HFF-Myc (cell line): Measurements from ENCODE around the gene KRT27.

Source experiments
- DNase-seq: peaks from one replicate; pipeline ENCODE4 v3.0.0-alpha.2; 2011; ENCODE audit warnings: low read depth; ENCODE audit errors: extremely low read depth
- H3K4me3 ChIP-seq: replicated peaks from 2 replicates; pipeline ENCODE4 v1.5.1; 2011; ENCODE audit warnings: low read depth, mild to moderate bottlenecking, control low read depth, low read length
- TF ChIP-seq, protein P1 (sequence below): IDR thresholded peaks from 2 replicates; pipeline ENCODE4 v1.5.1; 2012; ENCODE audit warnings: mild to moderate bottlenecking, low read depth, low read length, control low read depth; ENCODE audit errors: missing control alignments

The KRT27 gene

DNA sequence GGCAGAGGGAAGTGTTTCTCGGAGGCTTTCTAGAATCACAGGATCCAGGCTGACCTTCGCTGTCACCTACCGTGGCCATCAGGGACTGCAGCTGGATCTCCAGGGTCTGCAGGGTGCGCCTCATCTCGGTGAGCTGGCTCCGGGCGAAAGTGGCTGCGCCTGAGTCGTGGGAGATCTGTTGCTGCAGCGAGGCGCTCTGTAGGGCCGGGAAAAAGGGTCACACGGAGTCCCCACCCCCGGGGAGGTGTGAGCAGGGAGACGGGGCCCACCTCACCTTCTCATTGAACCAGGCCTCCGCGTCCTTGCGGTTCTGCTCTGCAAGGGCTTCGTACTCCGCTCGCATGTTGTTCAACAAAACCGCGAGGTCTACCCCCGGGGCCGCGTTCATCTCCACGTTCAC, 14.5 kb upstream of the KRT27 start:
- no peak overlapping the region for H3K4me3 ChIP-seq
- TF ChIP-seq, protein P1, sequence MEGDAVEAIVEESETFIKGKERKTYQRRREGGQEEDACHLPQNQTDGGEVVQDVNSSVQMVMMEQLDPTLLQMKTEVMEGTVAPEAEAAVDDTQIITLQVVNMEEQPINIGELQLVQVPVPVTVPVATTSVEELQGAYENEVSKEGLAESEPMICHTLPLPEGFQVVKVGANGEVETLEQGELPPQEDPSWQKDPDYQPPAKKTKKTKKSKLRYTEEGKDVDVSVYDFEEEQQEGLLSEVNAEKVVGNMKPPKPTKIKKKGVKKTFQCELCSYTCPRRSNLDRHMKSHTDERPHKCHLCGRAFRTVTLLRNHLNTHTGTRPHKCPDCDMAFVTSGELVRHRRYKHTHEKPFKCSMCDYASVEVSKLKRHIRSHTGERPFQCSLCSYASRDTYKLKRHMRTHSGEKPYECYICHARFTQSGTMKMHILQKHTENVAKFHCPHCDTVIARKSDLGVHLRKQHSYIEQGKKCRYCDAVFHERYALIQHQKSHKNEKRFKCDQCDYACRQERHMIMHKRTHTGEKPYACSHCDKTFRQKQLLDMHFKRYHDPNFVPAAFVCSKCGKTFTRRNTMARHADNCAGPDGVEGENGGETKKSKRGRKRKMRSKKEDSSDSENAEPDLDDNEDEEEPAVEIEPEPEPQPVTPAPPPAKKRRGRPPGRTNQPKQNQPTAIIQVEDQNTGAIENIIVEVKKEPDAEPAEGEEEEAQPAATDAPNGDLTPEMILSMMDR = no peak
- no peak for DNase-seq

DNA sequence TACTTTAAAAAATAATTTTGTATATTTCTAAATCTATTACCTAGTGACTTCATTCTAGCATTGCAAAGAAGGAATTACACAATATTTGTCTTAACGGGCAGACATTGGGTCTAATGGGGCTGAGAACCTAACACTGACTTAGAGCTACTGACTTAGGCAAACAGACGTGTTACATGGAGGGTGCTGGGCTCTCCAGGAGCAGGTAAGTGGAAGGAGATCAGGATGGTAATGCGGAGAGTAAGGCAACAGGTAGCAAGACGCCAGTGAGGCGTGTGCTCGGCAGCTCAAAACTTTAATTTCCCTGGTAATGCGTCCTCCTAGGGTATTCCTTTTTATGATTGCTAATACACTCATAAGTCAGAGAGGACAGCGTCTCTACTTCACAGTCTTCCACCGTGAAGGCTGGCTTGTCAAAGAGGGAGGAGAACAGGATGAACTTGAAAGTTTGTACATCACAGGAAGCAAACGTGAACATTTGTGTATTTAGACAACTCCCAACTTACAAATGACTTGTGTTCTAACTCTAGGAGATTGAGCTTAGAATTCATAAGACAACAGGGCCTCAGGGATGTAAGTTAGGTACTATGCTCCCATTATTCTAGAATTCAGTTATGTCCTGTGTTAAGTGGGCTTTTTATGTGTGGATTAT, 12.8 kb upstream of the KRT27 start:
- TF ChIP-seq, protein P1 = no peak
- DNase-seq = no peak
- no peak overlapping the region for H3K4me3 ChIP-seq

DNA sequence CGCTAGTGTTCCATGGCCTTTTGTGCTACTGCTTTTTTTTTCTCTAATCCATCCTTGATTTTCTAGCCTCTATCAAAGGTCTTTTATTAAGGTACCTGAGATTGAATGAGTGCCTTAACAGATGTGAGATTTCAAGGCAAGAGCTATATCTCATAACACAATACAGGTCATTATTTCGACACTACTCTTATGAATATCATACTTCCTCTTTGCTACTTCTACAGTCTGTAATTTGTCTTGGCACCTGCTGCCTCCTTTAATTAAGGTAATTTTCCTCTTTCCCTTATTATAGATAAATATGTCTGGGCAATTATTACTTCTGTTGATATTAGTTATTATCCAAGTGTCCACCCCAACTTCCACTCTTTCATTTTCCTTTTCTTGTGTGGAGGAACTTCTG, 12.1 kb upstream of the KRT27 start:
- DNase-seq = no peak
- H3K4me3 ChIP-seq = no peak overlapping the region
- TF ChIP-seq, protein P1 = no peak

DNA sequence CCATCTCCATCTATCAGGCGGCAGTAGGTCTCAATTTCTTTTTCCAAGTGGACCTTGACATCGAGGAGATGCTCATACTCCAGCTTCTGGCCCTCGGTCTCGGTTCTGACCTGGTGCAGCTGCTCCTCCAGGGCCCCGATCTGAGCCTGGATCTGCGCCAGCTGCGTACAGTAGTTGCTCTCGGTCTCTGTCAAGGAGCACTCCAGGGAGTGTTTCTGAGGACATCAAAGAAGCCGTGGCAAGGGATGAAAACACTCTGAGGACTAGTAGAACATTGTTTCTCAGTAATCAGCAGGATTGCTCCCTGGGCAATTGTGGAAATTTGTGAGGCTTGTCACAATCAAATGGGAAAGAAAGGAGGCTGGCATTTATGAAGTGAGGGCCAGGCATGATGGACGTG, 11.5 kb upstream of the KRT27 start:
- no peak for DNase-seq
- TF ChIP-seq, protein P1 = no peak

DNA sequence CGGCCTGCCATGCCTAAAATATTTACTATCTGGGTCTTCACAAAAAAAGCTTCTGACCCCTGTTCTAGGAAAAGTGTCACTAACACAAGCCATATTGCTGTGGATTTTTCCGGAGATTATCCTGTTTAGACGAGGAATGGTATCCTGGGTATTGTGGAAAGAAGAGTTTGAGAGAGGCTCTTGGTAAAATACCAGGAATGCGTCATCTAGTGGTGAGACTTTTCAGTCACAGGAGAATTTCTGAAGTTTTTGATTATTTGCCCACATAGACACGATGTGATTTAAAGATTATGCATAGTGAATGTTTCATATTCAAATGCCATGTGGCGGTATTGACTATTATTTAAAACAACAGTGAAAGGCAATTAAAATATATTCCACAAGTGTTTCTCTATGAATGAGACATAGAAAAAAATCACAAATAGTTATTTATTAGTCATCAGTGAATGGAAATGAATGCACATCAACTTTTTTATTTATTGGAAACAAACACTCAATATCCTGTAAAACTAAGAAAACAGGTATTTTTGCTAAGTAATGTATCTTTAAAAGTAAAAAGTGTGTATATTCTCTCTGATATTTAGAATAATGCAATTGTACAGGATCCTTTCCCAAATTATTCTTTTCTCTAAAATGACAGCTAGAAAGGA, 9.6 kb upstream of the KRT27 start:
- DNase-seq = no peak
- H3K4me3 ChIP-seq = no peak overlapping the region
- TF ChIP-seq, protein P1 = peak; percentile 40

More for the DNA sequence above, 11.5 kb upstream of the KRT27 start:
- no peak overlapping the region for H3K4me3 ChIP-seq

DNA sequence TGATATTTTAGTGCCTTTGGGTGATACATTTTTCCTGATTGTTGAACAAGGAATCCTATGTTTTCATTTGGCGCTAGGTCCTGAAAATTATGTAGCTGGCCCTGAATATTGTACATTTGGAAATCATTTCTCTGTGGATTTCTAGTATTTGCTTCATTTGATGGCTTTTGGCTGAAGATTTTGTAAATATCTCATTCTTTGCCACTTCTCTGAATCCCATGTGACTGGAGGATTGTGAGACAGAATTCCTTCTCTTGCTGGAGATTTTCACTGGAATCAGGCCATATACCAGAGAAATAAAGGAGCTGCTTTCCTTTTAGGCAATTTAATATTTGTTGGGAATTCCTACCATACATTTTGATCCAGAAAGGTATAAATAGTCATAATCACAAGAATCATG, 8.8 kb upstream of the KRT27 start:
- DNase-seq = no peak
- no peak overlapping the region for H3K4me3 ChIP-seq
- TF ChIP-seq, protein P1 = no peak
